ENCODE results near the gene ACTA2. TPM values are rescaled to one million over a fixed set of nuclear protein-coding genes. Genes with fewer than 3 reads are reported as not detected.

Gene ACTA2
- total RNA-seq, 1 experiment from 2014 or later = not detected

DNA sequence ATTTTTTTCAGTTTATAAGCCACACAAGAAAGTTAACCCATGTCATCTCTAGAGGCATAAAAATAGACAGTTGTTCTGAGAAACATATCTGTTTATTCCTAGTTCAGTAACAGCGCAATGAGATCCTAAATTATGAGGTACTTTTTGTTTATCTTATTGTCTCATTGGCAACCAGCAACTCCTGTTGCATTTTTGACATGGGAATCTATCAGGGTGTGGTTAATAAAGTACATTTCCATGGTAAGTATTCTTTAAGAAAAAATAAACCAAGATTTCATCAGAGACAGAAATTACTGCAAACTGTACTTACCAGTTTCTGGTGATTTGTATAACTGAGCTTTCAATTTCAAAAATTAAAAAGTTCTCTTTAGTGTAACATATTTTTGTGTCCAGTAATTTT is 47.1 kb upstream of the ACTA2 start:
- Histone ChIP-seq H3K27me3 (replicated peaks; ENCODE audit: control insufficient read depth, insufficient read depth, low read length) (no peaks in the 10 kb centered on the region), H3K9me3 (no peaks in the 10 kb centered on the region), H3K36me3 (ENCODE audit: control insufficient read depth, insufficient read depth, low read length) (no peaks in the 10 kb centered on the region), H3K4me3 (ENCODE audit: low read depth, low read length) (no peak overlapping the region), H3K4me1 (no peaks in the 10 kb centered on the region)
- Mint-ChIP-seq H3K4me1 (ENCODE audit: low read depth, unreplicated experiment) (no peaks in the 10 kb centered on the region), H3K27ac (ENCODE audit: unreplicated experiment) (no peak overlapping the region), H3K27me3 (ENCODE audit: insufficient read depth, unreplicated experiment) (peaks cover 12% of the 10 kb centered on the region), H3K4me3 (ENCODE audit: unreplicated experiment) (no peak overlapping the region), H3K36me3 (ENCODE audit: insufficient read depth, unreplicated experiment) (no peaks in the 10 kb centered on the region), H3K9me3 (ENCODE audit: unreplicated experiment) (no peaks in the 10 kb centered on the region)
- no TSS peak for BruUV-seq (replicated peaks)
- CTCF ChIA-PET = no interaction called here
- TF ChIP-seq, protein P1, sequence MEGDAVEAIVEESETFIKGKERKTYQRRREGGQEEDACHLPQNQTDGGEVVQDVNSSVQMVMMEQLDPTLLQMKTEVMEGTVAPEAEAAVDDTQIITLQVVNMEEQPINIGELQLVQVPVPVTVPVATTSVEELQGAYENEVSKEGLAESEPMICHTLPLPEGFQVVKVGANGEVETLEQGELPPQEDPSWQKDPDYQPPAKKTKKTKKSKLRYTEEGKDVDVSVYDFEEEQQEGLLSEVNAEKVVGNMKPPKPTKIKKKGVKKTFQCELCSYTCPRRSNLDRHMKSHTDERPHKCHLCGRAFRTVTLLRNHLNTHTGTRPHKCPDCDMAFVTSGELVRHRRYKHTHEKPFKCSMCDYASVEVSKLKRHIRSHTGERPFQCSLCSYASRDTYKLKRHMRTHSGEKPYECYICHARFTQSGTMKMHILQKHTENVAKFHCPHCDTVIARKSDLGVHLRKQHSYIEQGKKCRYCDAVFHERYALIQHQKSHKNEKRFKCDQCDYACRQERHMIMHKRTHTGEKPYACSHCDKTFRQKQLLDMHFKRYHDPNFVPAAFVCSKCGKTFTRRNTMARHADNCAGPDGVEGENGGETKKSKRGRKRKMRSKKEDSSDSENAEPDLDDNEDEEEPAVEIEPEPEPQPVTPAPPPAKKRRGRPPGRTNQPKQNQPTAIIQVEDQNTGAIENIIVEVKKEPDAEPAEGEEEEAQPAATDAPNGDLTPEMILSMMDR (IDR thresholded peaks at IDR 0.05; ENCODE audit: insufficient read depth in 1 of 2, low read depth in 1 of 2, low read length in 1 of 2, severe bottlenecking in 1 of 2, unreplicated experiment in 1 of 2) = no peak
- intact Hi-C loops (cut with micrococcal nuclease; ENCODE audit: unreplicated experiment) = no loop called here
- DNase-seq = no peak
- POLR2A ChIA-PET = no interaction called here

DNA sequence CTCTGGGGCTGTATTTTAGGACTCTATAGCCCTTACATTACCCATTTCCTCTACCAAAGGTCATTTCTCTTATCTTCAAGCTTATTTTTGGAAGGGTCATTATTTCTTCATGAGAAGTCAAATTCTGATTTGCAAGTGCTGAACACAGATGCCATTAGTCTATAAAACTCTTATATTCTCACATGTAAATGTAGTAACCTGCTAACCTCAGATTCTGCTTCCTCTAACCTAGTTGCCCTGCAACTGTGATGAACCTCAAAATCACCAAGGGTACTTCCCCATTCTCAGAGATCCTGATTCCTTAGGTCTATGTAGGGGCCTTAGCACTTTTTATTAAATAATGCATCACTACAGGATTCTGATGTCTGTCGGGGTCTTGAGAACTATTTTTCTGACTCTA is 44.4 kb upstream of the ACTA2 start:
- no peaks in the 10 kb centered on the region for H3K4me1 ChIP-seq
- H3K27me3 ChIP-seq (replicated peaks; ENCODE audit: control insufficient read depth, insufficient read depth, low read length) = no peaks in the 10 kb centered on the region; the same call in 1 of the 2 replicates
- no peaks in the 10 kb centered on the region for H3K36me3 ChIP-seq (ENCODE audit: control insufficient read depth, insufficient read depth, low read length)
- Mint-ChIP-seq H3K4me1 (ENCODE audit: low read depth, unreplicated experiment) (no peaks in the 10 kb centered on the region), H3K36me3 (ENCODE audit: insufficient read depth, unreplicated experiment) (no peaks in the 10 kb centered on the region), H3K4me3 (ENCODE audit: unreplicated experiment) (no peak overlapping the region), H3K27me3 (ENCODE audit: insufficient read depth, unreplicated experiment) (peaks cover 17% of the 10 kb centered on the region), H3K27ac (ENCODE audit: unreplicated experiment) (no peak overlapping the region), H3K9me3 (ENCODE audit: unreplicated experiment) (no peaks in the 10 kb centered on the region)
- BruUV-seq (replicated peaks) = no TSS peak
- H3K4me3 ChIP-seq (ENCODE audit: low read depth, low read length) = no peak overlapping the region
- no peaks in the 10 kb centered on the region for H3K9me3 ChIP-seq
- DNase-seq = no peak
- CTCF ChIA-PET = no interaction called here
- TF ChIP-seq, protein P1 (IDR thresholded peaks at IDR 0.05; ENCODE audit: insufficient read depth in 1 of 2, low read depth in 1 of 2, low read length in 1 of 2, severe bottlenecking in 1 of 2, unreplicated experiment in 1 of 2) = no peak
- POLR2A ChIA-PET = no interaction called here
- intact Hi-C loops (cut with micrococcal nuclease; ENCODE audit: unreplicated experiment) = no loop called here

DNA sequence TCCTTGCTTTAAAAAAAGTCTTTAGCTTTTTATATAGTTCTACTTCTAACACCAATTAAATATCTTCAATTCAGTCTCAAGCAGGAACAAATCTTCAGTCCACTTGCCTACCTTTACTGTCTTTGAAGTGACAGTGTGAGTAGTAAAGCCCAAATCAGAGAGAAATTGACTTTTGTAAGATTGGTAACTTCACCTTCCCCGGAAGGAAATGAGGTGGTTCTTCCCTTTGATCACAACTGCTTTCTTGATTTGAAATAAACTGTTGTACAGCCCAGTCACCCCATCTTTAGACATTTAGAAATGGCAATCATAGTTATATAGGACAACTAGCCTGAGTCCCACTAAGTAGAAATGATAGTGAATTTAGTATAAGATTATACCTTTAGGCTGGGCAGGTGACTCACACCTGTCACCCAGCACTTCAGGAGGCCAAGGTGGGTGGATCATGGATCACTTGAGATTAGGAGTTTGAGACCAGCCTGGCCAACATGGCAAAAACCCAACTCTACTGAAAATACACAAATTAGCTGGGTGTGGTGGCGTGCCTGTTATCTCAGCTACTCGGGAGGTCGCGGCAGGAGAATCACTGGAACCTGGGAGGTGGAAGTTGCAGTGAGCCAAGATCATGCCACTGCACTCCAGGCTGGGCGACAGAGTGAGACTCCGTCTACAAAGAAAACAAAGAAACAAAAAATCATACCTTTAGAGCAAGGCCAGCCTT is 42.7 kb upstream of the ACTA2 start:
- CTCF ChIA-PET = no interaction called here
- H3K36me3 ChIP-seq (ENCODE audit: control insufficient read depth, insufficient read depth, low read length) = no peaks in the 10 kb centered on the region
- TF ChIP-seq, protein P1 (IDR thresholded peaks at IDR 0.05; ENCODE audit: insufficient read depth in 1 of 2, low read depth in 1 of 2, low read length in 1 of 2, severe bottlenecking in 1 of 2, unreplicated experiment in 1 of 2) = no peak
- peaks cover 3% of the 10 kb centered on the region; the same call in 1 of the 2 replicates for H3K4me1 ChIP-seq
- Mint-ChIP-seq H3K27me3 (ENCODE audit: insufficient read depth, unreplicated experiment) (peaks cover 15% of the 10 kb centered on the region), H3K4me1 (ENCODE audit: low read depth, unreplicated experiment) (no peaks in the 10 kb centered on the region), H3K9me3 (ENCODE audit: unreplicated experiment) (no peaks in the 10 kb centered on the region), H3K36me3 (ENCODE audit: insufficient read depth, unreplicated experiment) (no peaks in the 10 kb centered on the region), H3K27ac (ENCODE audit: unreplicated experiment) (no peak overlapping the region), H3K4me3 (ENCODE audit: unreplicated experiment) (no peak overlapping the region)
- DNase-seq = no peak
- no peaks in the 10 kb centered on the region for H3K9me3 ChIP-seq
- POLR2A ChIA-PET = no interaction called here
- intact Hi-C loops (cut with micrococcal nuclease; ENCODE audit: unreplicated experiment) = no loop called here
- H3K4me3 ChIP-seq (ENCODE audit: low read depth, low read length) = no peak overlapping the region
- no TSS peak for BruUV-seq (replicated peaks)
- peaks cover 2% of the 10 kb centered on the region; the same call in 1 of the 2 replicates for H3K27me3 ChIP-seq (replicated peaks; ENCODE audit: control insufficient read depth, insufficient read depth, low read length)
